ENCODE measurements around the gene SLC22A7.
"Not testable (repeated sequence)": the region's sequence is repeated elsewhere in the genome, so short reads cannot be mapped to it uniquely, and the experiment has no call there.

The SLC22A7 gene

DNA sequence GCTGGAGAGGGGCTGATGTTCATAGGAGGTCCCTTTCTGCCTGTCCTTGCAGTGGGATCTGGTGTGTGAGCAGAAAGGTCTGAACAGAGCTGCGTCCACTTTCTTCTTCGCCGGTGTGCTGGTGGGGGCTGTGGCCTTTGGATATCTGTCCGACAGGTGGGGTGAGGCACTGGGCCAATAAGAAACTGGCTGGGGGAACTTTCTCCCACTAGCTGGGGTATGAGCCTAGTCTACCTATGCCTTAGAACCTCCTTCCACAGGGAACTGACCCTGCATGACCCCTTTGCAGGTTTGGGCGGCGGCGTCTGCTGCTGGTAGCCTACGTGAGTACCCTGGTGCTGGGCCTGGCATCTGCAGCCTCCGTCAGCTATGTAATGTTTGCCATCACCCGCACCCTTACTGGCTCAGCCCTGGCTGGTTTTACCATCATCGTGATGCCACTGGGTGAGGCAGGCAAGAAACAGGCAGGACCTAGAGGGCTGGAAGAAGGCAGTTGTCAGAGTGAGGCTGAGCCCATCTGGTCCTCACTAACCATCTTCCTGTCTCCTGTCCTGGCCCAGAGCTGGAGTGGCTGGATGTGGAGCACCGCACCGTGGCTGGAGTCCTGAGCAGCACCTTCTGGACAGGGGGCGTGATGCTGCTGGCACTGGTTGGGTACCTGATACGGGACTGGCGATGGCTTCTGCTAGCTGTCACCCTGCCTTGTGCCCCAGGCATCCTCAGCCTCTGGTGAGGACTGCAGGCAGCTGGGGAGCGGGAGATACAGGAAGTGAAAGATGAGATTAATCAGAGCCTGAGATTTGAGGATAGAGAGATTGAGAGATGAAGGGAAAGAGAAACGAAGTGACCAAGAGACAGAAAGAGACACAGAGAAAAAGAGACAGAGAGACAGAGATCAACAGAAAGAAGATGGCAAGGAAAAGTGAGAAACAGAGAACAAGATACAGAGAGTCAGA lies 1.6 kb downstream of the SLC22A7 start:
- Histone ChIP-seq H3K79me2 (ENCODE audit: control insufficient read depth, insufficient read depth, low read length, poor library complexity) (no peaks in the 10 kb centered on the region), H4K91ac (ENCODE audit: low read depth, low read length) (no peak overlapping the region), H3K4me3 (ENCODE audit: low read depth, low read length) (no peak overlapping the region), H3K9me3 (ENCODE audit: insufficient read depth, low read depth, low read length) (peaks cover 4% of the 10 kb centered on the region), H3K36me3 (ENCODE audit: control insufficient read depth in 1 of 2, insufficient read depth in 2 of 2, low read length in 2 of 2) (no peaks in the 10 kb centered on the region), H2AK5ac (ENCODE audit: low read length) (no peak overlapping the region), H3K4me1 (ENCODE audit: control insufficient read depth in 1 of 2, insufficient read depth in 2 of 2, low read length in 2 of 2) (no peaks in the 10 kb centered on the region), H2BK5ac (ENCODE audit: low read depth, low read length, poor library complexity) (no peak overlapping the region), H3K14ac (ENCODE audit: low read length) (no peak overlapping the region), H3K23ac (ENCODE audit: low read length) (no peak overlapping the region), H3K9ac (ENCODE audit: low read length) (no peak overlapping the region), H2AFZ (ENCODE audit: insufficient read depth, low read length, poor library complexity) (no peak overlapping the region), H4K12ac (ENCODE audit: low read depth, low read length) (no peak overlapping the region), H3K79me1 (ENCODE audit: low read length) (no peaks in the 10 kb centered on the region), H3K27ac (ENCODE audit: low read depth, low read length) (no peak overlapping the region), H4K8ac (ENCODE audit: low read depth, low read length) (no peak overlapping the region), H3K4ac (ENCODE audit: low read depth, low read length) (no peak overlapping the region), H2BK120ac (ENCODE audit: insufficient read depth, low read length, poor library complexity) (no peak overlapping the region), H3K4me2 (ENCODE audit: low read length) (no peak overlapping the region), H3K27me3 (ENCODE audit: insufficient read depth, low read length) (no peaks in the 10 kb centered on the region), H3K18ac (ENCODE audit: low read length) (no peak overlapping the region), H2BK12ac (ENCODE audit: low read length) (no peak overlapping the region)
- no CpG with 5 or more reads among the region's 18 CpGs for WGBS (ENCODE audit: extremely low coverage, insufficient coverage, insufficient read length)
- no peak for DNase-seq

- Histone ChIP-seq H3K18ac (ENCODE audit: low read length) (no peak overlapping the region), H2BK120ac (ENCODE audit: insufficient read depth, low read length, poor library complexity) (no peak overlapping the region), H3K9me3 (ENCODE audit: insufficient read depth, low read depth, low read length) (peaks cover 4% of the 10 kb centered on the region), H4K8ac (ENCODE audit: low read depth, low read length) (no peak overlapping the region), H2AFZ (ENCODE audit: insufficient read depth, low read length, poor library complexity) (no peak overlapping the region), H3K4me3 (ENCODE audit: low read depth, low read length) (no peak overlapping the region), H3K4ac (ENCODE audit: low read depth, low read length) (no peak overlapping the region), H3K4me1 (ENCODE audit: control insufficient read depth in 1 of 2, insufficient read depth in 2 of 2, low read length in 2 of 2) (no peaks in the 10 kb centered on the region), H4K12ac (ENCODE audit: low read depth, low read length) (no peak overlapping the region), H3K79me2 (ENCODE audit: control insufficient read depth, insufficient read depth, low read length, poor library complexity) (no peaks in the 10 kb centered on the region), H3K27me3 (ENCODE audit: insufficient read depth, low read length) (no peaks in the 10 kb centered on the region), H3K79me1 (ENCODE audit: low read length) (no peaks in the 10 kb centered on the region), H3K36me3 (ENCODE audit: control insufficient read depth in 1 of 2, insufficient read depth in 2 of 2, low read length in 2 of 2) (no peaks in the 10 kb centered on the region), H3K23ac (ENCODE audit: low read length) (no peak overlapping the region), H2BK12ac (ENCODE audit: low read length) (no peak overlapping the region), H2AK5ac (ENCODE audit: low read length) (no peak overlapping the region), H3K27ac (ENCODE audit: low read depth, low read length) (no peak overlapping the region), H2BK5ac (ENCODE audit: low read depth, low read length, poor library complexity) (no peak overlapping the region), H3K14ac (ENCODE audit: low read length) (no peak overlapping the region), H4K91ac (ENCODE audit: low read depth, low read length) (no peak overlapping the region), H3K4me2 (ENCODE audit: low read length) (no peak overlapping the region), H3K9ac (ENCODE audit: low read length) (no peak overlapping the region)
- no peak for DNase-seq
- WGBS (ENCODE audit: extremely low coverage, insufficient coverage, insufficient read length): no CpG with 5 or more reads among the region's 15 CpGs
Observed at GRCh38 chr6:43301081-43301870, 3.2 kb downstream of the SLC22A7 start.

- no peak overlapping the region for H3K4me3 ChIP-seq (ENCODE audit: low read depth, low read length)
- no peak overlapping the region for H3K4ac ChIP-seq (ENCODE audit: low read depth, low read length)
- H3K27ac ChIP-seq (ENCODE audit: low read depth, low read length): no peak overlapping the region
- H4K91ac ChIP-seq (ENCODE audit: low read depth, low read length): no peak overlapping the region
- H3K4me1 ChIP-seq (ENCODE audit: control insufficient read depth in 1 of 2, insufficient read depth in 2 of 2, low read length in 2 of 2): no peaks in the 10 kb centered on the region
- H2BK12ac ChIP-seq (ENCODE audit: low read length): no peak overlapping the region
- no peak overlapping the region for H2BK5ac ChIP-seq (ENCODE audit: low read depth, low read length, poor library complexity)
- no CpG with 5 or more reads among the region's 19 CpGs for WGBS (ENCODE audit: extremely low coverage, insufficient coverage, insufficient read length)
- DNase-seq: no peak
- peaks cover 4% of the 10 kb centered on the region for H3K9me3 ChIP-seq (ENCODE audit: insufficient read depth, low read depth, low read length)
- H3K9ac ChIP-seq (ENCODE audit: low read length): no peak overlapping the region
- no peak overlapping the region for H3K4me2 ChIP-seq (ENCODE audit: low read length)
- H3K27me3 ChIP-seq (ENCODE audit: insufficient read depth, low read length): no peaks in the 10 kb centered on the region
- H3K79me1 ChIP-seq (ENCODE audit: low read length): no peaks in the 10 kb centered on the region
- H3K36me3 ChIP-seq (ENCODE audit: control insufficient read depth in 1 of 2, insufficient read depth in 2 of 2, low read length in 2 of 2): no peaks in the 10 kb centered on the region
- no peaks in the 10 kb centered on the region for H3K79me2 ChIP-seq (ENCODE audit: control insufficient read depth, insufficient read depth, low read length, poor library complexity)
- no peak overlapping the region for H2AK5ac ChIP-seq (ENCODE audit: low read length)
- H4K8ac ChIP-seq (ENCODE audit: low read depth, low read length): no peak overlapping the region
- no peak overlapping the region for H2AFZ ChIP-seq (ENCODE audit: insufficient read depth, low read length, poor library complexity)
- H3K18ac ChIP-seq (ENCODE audit: low read length): no peak overlapping the region
- H2BK120ac ChIP-seq (ENCODE audit: insufficient read depth, low read length, poor library complexity): no peak overlapping the region
- H3K23ac ChIP-seq (ENCODE audit: low read length): no peak overlapping the region
- H4K12ac ChIP-seq (ENCODE audit: low read depth, low read length): no peak overlapping the region
- no peak overlapping the region for H3K14ac ChIP-seq (ENCODE audit: low read length)
Observed at GRCh38 chr6:43302126-43302525, 4.1 kb downstream of the SLC22A7 start.

GRCh38 chr6:43303006-43303405 lies 4.9 kb downstream of the SLC22A7 start:
- not testable (repeated sequence) for H4K12ac ChIP-seq (ENCODE audit: low read depth, low read length); H3K79me1 ChIP-seq (ENCODE audit: low read length); H2BK120ac ChIP-seq (ENCODE audit: insufficient read depth, low read length, poor library complexity); H3K36me3 ChIP-seq (ENCODE audit: control insufficient read depth in 1 of 2, insufficient read depth in 2 of 2, low read length in 2 of 2); H3K14ac ChIP-seq (ENCODE audit: low read length); H2BK5ac ChIP-seq (ENCODE audit: low read depth, low read length, poor library complexity); H3K4ac ChIP-seq (ENCODE audit: low read depth, low read length); H3K9ac ChIP-seq (ENCODE audit: low read length); H3K4me3 ChIP-seq (ENCODE audit: low read depth, low read length); H2AFZ ChIP-seq (ENCODE audit: insufficient read depth, low read length, poor library complexity); H2BK12ac ChIP-seq (ENCODE audit: low read length); H4K91ac ChIP-seq (ENCODE audit: low read depth, low read length); H3K23ac ChIP-seq (ENCODE audit: low read length); H4K8ac ChIP-seq (ENCODE audit: low read depth, low read length); H3K4me1 ChIP-seq (ENCODE audit: control insufficient read depth in 1 of 2, insufficient read depth in 2 of 2, low read length in 2 of 2); H3K79me2 ChIP-seq (ENCODE audit: control insufficient read depth, insufficient read depth, low read length, poor library complexity); H3K27ac ChIP-seq (ENCODE audit: low read depth, low read length); H3K4me2 ChIP-seq (ENCODE audit: low read length); H3K27me3 ChIP-seq (ENCODE audit: insufficient read depth, low read length); H3K9me3 ChIP-seq (ENCODE audit: insufficient read depth, low read depth, low read length); H3K18ac ChIP-seq (ENCODE audit: low read length); DNase-seq; H2AK5ac ChIP-seq (ENCODE audit: low read length)
- no CpG with 5 or more reads among the region's 11 CpGs for WGBS (ENCODE audit: extremely low coverage, insufficient coverage, insufficient read length)

Measured in trophoblast cell (in vitro differentiated cells and primary cell).